Ascending aorta (tissue), 2 donors: ENCODE measurements around the gene PIGP. TPM values are rescaled to one million over a fixed set of nuclear protein-coding genes. Genes with fewer than 3 reads are reported as not detected.
A peak's percentile ranks its signal among the peaks of the same experiment; 100 is the strongest.

Source experiments
- DNase-seq, 2 donors: peaks; one replicate each; pipeline ENCODE4 v3.0.0-alpha.2; 2019; ENCODE audit warnings: low spot score in 2 of 2
- H3K27ac ChIP-seq, 2 donors: fragments of 200-600 bp; sonication (generic); one replicate each; pipeline ENCODE4 v1.5.1; 2016 to 2017; ENCODE audit warnings: mild to moderate bottlenecking in 1 of 2
- H3K27me3 ChIP-seq: fragments of 200-600 bp; sonication (generic); one replicate; pipeline ENCODE4 v1.5.1; 2017
- H3K36me3 ChIP-seq, 2 donors: fragments of 200-600 bp; sonication (generic); one replicate each; pipeline ENCODE4 v1.5.1; 2016
- H3K4me1 ChIP-seq, 2 donors: fragments of 200-600 bp; sonication (generic); one replicate each; pipeline ENCODE4 v1.5.1; 2016 to 2017; ENCODE audit warnings: mild to moderate bottlenecking in 1 of 2
- H3K4me3 ChIP-seq, 2 donors: fragments of 200-600 bp; sonication (generic); one replicate each; pipeline ENCODE4 v1.5.1; 2016 to 2017; ENCODE audit warnings: mild to moderate bottlenecking in 1 of 2
- H3K9me3 ChIP-seq, 2 donors: fragments of 200-600 bp; sonication (generic); one replicate each; pipeline ENCODE4 v1.5.1; 2016
- intact Hi-C: fragments of 100-400 bp; cut with DNase I; formaldehyde crosslinking; loops from one replicate; pipeline ENCODE4 v1.15.1; 2023
- total RNA-seq: library from RNA; depleted of rRNA; stranded (reverse); fragments of >200 nt; gene quantifications from one replicate; pipeline ENCODE4 v1.1.0, GENCODE V29; 2016
- TF ChIP-seq, protein P1 (sequence below), 3 experiments: fragments of 200-600 bp in 2 of 3; fragments of 450-650 bp in 1 of 3; sonication (generic) in 2 of 3; IDR thresholded peaks; one replicate each; pipeline ENCODE4 v1.5.1; 2016 to 2019; ENCODE audit warnings: antibody characterized with exemption in 3 of 3, mild to moderate bottlenecking in 1 of 3, moderate library complexity in 1 of 3

PIGP gene
- total RNA-seq, 1 donor from 2014 or later = 0.64 TPM

DNA sequence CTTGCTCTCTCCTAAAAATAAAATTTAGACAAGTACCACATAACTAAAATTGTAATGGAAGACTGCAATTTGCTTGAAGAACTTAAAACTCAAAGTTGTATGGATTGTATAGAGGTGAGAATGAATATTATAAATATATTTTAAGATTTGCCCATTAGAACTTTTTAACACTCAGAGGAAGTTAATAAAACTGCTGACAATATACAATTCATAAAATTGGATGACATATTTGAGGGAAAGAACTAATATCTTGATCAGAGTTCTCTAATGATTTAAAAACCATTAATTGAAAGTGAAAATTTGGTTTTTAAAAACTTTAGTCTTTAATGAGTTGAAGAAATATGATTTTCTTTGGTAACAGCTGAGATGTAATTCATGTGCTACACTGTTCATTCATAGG, 21.1 kb upstream of the PIGP start:
- Histone ChIP-seq H3K4me1 (no peaks in the 10 kb centered on the region), H3K4me3 (no peak overlapping the region), H3K27me3 (no peaks in the 10 kb centered on the region), H3K36me3 (peaks cover 21 to 34% of the 10 kb centered on the region in 2 donors), H3K9me3 (no peaks in the 10 kb centered on the region), H3K27ac (no peak overlapping the region)
- TF ChIP-seq, protein P1, sequence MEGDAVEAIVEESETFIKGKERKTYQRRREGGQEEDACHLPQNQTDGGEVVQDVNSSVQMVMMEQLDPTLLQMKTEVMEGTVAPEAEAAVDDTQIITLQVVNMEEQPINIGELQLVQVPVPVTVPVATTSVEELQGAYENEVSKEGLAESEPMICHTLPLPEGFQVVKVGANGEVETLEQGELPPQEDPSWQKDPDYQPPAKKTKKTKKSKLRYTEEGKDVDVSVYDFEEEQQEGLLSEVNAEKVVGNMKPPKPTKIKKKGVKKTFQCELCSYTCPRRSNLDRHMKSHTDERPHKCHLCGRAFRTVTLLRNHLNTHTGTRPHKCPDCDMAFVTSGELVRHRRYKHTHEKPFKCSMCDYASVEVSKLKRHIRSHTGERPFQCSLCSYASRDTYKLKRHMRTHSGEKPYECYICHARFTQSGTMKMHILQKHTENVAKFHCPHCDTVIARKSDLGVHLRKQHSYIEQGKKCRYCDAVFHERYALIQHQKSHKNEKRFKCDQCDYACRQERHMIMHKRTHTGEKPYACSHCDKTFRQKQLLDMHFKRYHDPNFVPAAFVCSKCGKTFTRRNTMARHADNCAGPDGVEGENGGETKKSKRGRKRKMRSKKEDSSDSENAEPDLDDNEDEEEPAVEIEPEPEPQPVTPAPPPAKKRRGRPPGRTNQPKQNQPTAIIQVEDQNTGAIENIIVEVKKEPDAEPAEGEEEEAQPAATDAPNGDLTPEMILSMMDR (IDR thresholded peaks at IDR 0.05) = no peak
- intact Hi-C loops = no loop called here
- no peak for DNase-seq

- no peak overlapping the region for H3K27ac ChIP-seq
- intact Hi-C loops = no loop called here
Observed at GRCh38 chr21:37088186-37088735, 15.4 kb upstream of the PIGP start.

DNA sequence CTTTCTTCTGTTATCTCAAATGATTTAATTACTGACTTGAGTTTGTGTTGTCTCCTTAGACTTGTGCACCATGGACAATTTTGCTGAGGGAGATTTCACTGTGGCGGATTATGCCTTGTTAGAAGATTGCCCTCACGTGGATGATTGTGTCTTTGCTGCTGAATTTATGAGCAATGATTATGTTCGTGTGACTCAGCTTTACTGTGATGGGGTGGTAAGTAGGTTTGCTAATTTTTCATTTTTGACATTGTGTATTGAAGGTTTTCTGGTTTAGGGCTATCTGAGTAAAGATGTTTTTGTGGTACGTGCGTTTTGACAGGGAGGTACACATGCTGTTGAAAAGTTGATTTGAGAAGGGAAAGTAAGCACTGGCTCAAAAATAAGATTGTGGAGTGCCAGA, 14.3 kb upstream of the PIGP start:
- DNase-seq = no peak
- no peaks in the 10 kb centered on the region for H3K27me3 ChIP-seq
- TF ChIP-seq, protein P1 (IDR thresholded peaks at IDR 0.05) = peak in 2 of 3 experiments; percentile 7 to 40
- peaks cover 0 to 8% of the 10 kb centered on the region in 2 donors for H3K4me1 ChIP-seq
- H3K27ac ChIP-seq = no peak overlapping the region
- peaks cover 3 to 4% of the 10 kb centered on the region in 2 donors for H3K36me3 ChIP-seq
- H3K4me3 ChIP-seq = no peak overlapping the region
- no peaks in the 10 kb centered on the region for H3K9me3 ChIP-seq
- intact Hi-C loops = no loop called here

More at GRCh38 chr21:37088186-37088735, 15.4 kb upstream of the PIGP start:
- peaks cover 3 to 4% of the 10 kb centered on the region in 2 donors for H3K36me3 ChIP-seq
- no peaks in the 10 kb centered on the region for H3K4me1 ChIP-seq
- H3K9me3 ChIP-seq = no peaks in the 10 kb centered on the region
- H3K27me3 ChIP-seq = no peaks in the 10 kb centered on the region
- TF ChIP-seq, protein P1 (IDR thresholded peaks at IDR 0.05) = no peak
- no peak for DNase-seq
- no peak overlapping the region for H3K4me3 ChIP-seq

DNA sequence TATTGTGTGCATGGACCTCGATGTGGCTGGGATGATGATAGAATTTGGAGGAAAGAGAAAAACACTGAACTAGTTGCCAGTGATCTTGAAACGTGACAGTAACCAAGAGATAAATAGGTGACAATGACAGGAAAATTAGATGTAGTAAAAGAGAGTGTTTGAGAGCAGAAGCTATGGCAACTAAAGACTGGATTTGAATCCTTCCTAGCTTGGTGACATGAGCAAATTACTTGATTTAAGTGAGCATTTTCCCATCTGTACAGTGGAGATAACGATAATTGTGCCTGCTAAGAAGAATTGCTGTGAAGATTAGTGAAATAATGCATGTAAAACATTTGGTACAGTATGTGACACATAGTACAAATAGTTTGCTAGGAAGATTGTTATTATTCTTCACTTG, 12.9 kb upstream of the PIGP start:
- TF ChIP-seq, protein P1 (IDR thresholded peaks at IDR 0.05) = no peak
- Histone ChIP-seq H3K27me3 (no peaks in the 10 kb centered on the region), H3K4me3 (no peak overlapping the region), H3K36me3 (peaks cover 3 to 4% of the 10 kb centered on the region in 2 donors), H3K27ac (no peak overlapping the region), H3K9me3 (no peaks in the 10 kb centered on the region), H3K4me1 (peaks cover 0 to 8% of the 10 kb centered on the region in 2 donors)
- intact Hi-C loops = no loop called here
- DNase-seq = no peak

- Histone ChIP-seq H3K9me3 (no peaks in the 10 kb centered on the region), H3K4me1 (peaks cover 0 to 8% of the 10 kb centered on the region in 2 donors), H3K27ac (no peak overlapping the region), H3K27me3 (no peaks in the 10 kb centered on the region), H3K4me3 (no peak overlapping the region), H3K36me3 (no peaks in the 10 kb centered on the region)
- TF ChIP-seq, protein P1 (IDR thresholded peaks at IDR 0.05) = no peak
- intact Hi-C loops = no loop called here
- no peak for DNase-seq
Observed at GRCh38 chr21:37082856-37083528, 10.1 kb upstream of the PIGP start.
